AG04449 (cell line): Measurements from ENCODE around the gene AEBP2.

ENCODE experiments used
- CTCF ChIA-PET: fragments of 350-600 bp; formaldehyde crosslinking; extraction: SDS; loops from one replicate; lab custom pipeline; 2021; ENCODE audit warnings: antibody characterized with exemption; lab: Yijun Ruan, JAX
- POLR2A ChIA-PET: fragments of 400-600, 350-600 bp; formaldehyde crosslinking; extraction: SDS; loops from one replicate; lab custom pipeline; 2020; ENCODE audit warnings: antibody characterized with exemption, inconsistent platforms; lab: Yijun Ruan, JAX
- DNase-seq: peaks from one replicate; pipeline ENCODE4 v3.0.0-alpha.2; 2010; ENCODE audit warnings: low read depth, low spot score
- H3K4me3 ChIP-seq: 2 replicates; pipeline ENCODE4 v1.5.1; 2011; ENCODE audit warnings: low read depth, mild to moderate bottlenecking, control low read depth, low read length
- CTCF ChIP-seq: IDR thresholded peaks from one replicate; pipeline ENCODE4 v1.5.1; 2011; ENCODE audit warnings: mild to moderate bottlenecking, moderate library complexity, low read length, control low read depth, inconsistent platforms; ENCODE audit not compliant: insufficient read depth; ENCODE audit errors: missing control alignments

AEBP2 gene

GRCh38 chr12:19431407-19432308, 7.6 kb upstream of the AEBP2 start:
- CTCF ChIA-PET = no interaction called here
- no peak overlapping the region for H3K4me3 ChIP-seq
- POLR2A ChIA-PET = interaction anchor here (0.6 kb wide), 1 partner anchor 36 kb away, joined by 3 read pairs; no protein-coding TSS in a partner anchor
- DNase-seq = peak; percentile 80
- no peak for TF ChIP-seq CTCF

- no peak for DNase-seq
- ChIA-PET CTCF (no interaction called here), POLR2A (no interaction called here)
- H3K4me3 ChIP-seq = no peak overlapping the region
- TF ChIP-seq CTCF = no peak
Observed at GRCh38 chr12:19432309-19433170, 6.8 kb upstream of the AEBP2 start.

- DNase-seq = no peak
- ChIA-PET CTCF (no interaction called here), POLR2A (no interaction called here)
- no peak overlapping the region for H3K4me3 ChIP-seq
- no peak for TF ChIP-seq CTCF
Observed at GRCh38 chr12:19434538-19434937, 4.8 kb upstream of the AEBP2 start.

GRCh38 chr12:19435831-19436497, 3.3 kb upstream of the AEBP2 start:
- no peak for TF ChIP-seq CTCF
- ChIA-PET POLR2A (no interaction called here), CTCF (no interaction called here)
- no peak for DNase-seq
- H3K4me3 ChIP-seq = no peak overlapping the region

GRCh38 chr12:19436931-19437330, 2.4 kb upstream of the AEBP2 start:
- TF ChIP-seq CTCF = no peak
- ChIA-PET CTCF (interaction anchor here (0.8 kb wide), 1 partner anchor 148 kb away, joined by 3 read pairs; no protein-coding TSS in a partner anchor), POLR2A (no interaction called here)
- no peak for DNase-seq
- H3K4me3 ChIP-seq = no peak overlapping the region
